Measurements from ENCODE around the gene CYP11A1. TPM values are rescaled to one million over a fixed set of nuclear protein-coding genes. Genes with fewer than 3 reads are reported as not detected.
A peak's percentile ranks its signal among the peaks of the same experiment; 100 is the strongest.

Gene CYP11A1
- total RNA-seq, 1 donor from 2014 or later, result 0.43 TPM

GRCh38 chr15:74403991-74404563 lies 36.6 kb upstream of the CYP11A1 start:
- Histone ChIP-seq H3K36me3 (ENCODE audit: insufficient read depth, low read length) (no peaks in the 10 kb centered on the region), H2AFZ (ENCODE audit: low read depth, low read length) (no peak overlapping the region), H4K20me1 (ENCODE audit: insufficient read depth, low read length) (no peaks in the 10 kb centered on the region), H3K4me2 (ENCODE audit: low read length) (peak overlapping the region; percentile 45), H3K27ac (ENCODE audit: low read depth, low read length) (peak overlapping the region; percentile 34), H3K4me1 (ENCODE audit: insufficient read depth, low read length) (peaks cover 86% of the 10 kb centered on the region), H3K79me2 (ENCODE audit: insufficient read depth, low read length) (no peaks in the 10 kb centered on the region), H3K9me3 (ENCODE audit: insufficient read depth, low read depth, low read length) (no peaks in the 10 kb centered on the region), H3K4me3 (ENCODE audit: insufficient read depth, low read depth, low read length) (no peak overlapping the region), H3K27me3 (ENCODE audit: insufficient read depth, low read length) (no peaks in the 10 kb centered on the region), H3K9ac (ENCODE audit: low read length) (peak overlapping the region; percentile 2)
- Mint-ChIP-seq H3K4me3 (ENCODE audit: unreplicated experiment) (no peak overlapping the region), H3K4me1 (ENCODE audit: low read depth, unreplicated experiment) (peaks cover 40% of the 10 kb centered on the region), H3K9me3 (ENCODE audit: unreplicated experiment) (no peaks in the 10 kb centered on the region), H3K27me3 (ENCODE audit: low read depth, unreplicated experiment) (no peaks in the 10 kb centered on the region), H3K36me3 (ENCODE audit: low read depth, unreplicated experiment) (peaks cover 2% of the 10 kb centered on the region), H3K27ac (ENCODE audit: unreplicated experiment) (no peak overlapping the region)
- no peak for FAIRE-seq
- no peak for DNase-seq (ENCODE audit: low read depth)
- TF ChIP-seq, protein P1, sequence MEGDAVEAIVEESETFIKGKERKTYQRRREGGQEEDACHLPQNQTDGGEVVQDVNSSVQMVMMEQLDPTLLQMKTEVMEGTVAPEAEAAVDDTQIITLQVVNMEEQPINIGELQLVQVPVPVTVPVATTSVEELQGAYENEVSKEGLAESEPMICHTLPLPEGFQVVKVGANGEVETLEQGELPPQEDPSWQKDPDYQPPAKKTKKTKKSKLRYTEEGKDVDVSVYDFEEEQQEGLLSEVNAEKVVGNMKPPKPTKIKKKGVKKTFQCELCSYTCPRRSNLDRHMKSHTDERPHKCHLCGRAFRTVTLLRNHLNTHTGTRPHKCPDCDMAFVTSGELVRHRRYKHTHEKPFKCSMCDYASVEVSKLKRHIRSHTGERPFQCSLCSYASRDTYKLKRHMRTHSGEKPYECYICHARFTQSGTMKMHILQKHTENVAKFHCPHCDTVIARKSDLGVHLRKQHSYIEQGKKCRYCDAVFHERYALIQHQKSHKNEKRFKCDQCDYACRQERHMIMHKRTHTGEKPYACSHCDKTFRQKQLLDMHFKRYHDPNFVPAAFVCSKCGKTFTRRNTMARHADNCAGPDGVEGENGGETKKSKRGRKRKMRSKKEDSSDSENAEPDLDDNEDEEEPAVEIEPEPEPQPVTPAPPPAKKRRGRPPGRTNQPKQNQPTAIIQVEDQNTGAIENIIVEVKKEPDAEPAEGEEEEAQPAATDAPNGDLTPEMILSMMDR (IDR thresholded peaks at IDR 0.05; ENCODE audit: insufficient read depth, low read depth, low read length), result no peak
- TF ChIP-seq EZH2 (IDR thresholded peaks at IDR 0.05; ENCODE audit: insufficient read depth, low read length), result no peak

DNA sequence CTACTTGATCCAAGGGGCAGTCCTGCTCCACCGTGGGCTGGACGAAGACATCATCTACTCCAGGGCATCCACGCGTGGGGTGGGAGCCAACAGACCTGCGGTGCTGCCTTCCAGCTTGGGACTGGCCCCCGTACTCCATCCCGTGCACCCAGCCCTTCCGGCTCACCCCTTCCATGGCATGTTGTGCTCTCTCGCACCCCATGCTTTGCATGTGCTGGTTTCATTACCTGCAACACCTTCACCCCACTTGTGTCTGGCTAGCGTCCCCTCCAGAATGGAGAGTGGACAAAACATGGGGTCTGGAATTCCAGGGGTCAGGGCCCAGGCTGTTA lies 36.1 kb upstream of the CYP11A1 start:
- no peak overlapping the region for H3K27ac Mint-ChIP-seq (ENCODE audit: unreplicated experiment)
- peaks cover under 1% of the 10 kb centered on the region for H3K9me3 Mint-ChIP-seq (ENCODE audit: unreplicated experiment)
- H3K4me3 Mint-ChIP-seq (ENCODE audit: unreplicated experiment), result no peak overlapping the region
- no peak for TF ChIP-seq EZH2 (IDR thresholded peaks at IDR 0.05; ENCODE audit: insufficient read depth, low read length)
- TF ChIP-seq, protein P1 (IDR thresholded peaks at IDR 0.05; ENCODE audit: insufficient read depth, low read depth, low read length), result no peak
- no peaks in the 10 kb centered on the region for H3K79me2 ChIP-seq (ENCODE audit: insufficient read depth, low read length)
- no peaks in the 10 kb centered on the region for H4K20me1 ChIP-seq (ENCODE audit: insufficient read depth, low read length)
- no peak for DNase-seq (ENCODE audit: low read depth)
- FAIRE-seq, result no peak
- no peaks in the 10 kb centered on the region for H3K27me3 Mint-ChIP-seq (ENCODE audit: low read depth, unreplicated experiment)
- peak overlapping the region; percentile 45 for H3K4me2 ChIP-seq (ENCODE audit: low read length)
- H3K9me3 ChIP-seq (ENCODE audit: insufficient read depth, low read depth, low read length), result no peaks in the 10 kb centered on the region
- H3K36me3 Mint-ChIP-seq (ENCODE audit: low read depth, unreplicated experiment), result peaks cover 2% of the 10 kb centered on the region
- H3K4me3 ChIP-seq (ENCODE audit: insufficient read depth, low read depth, low read length), result no peak overlapping the region
- no peak overlapping the region for H2AFZ ChIP-seq (ENCODE audit: low read depth, low read length)
- no peaks in the 10 kb centered on the region for H3K36me3 ChIP-seq (ENCODE audit: insufficient read depth, low read length)
- H3K27ac ChIP-seq (ENCODE audit: low read depth, low read length), result peak overlapping the region; percentile 20
- H3K4me1 Mint-ChIP-seq (ENCODE audit: low read depth, unreplicated experiment), result peaks cover 43% of the 10 kb centered on the region
- peaks cover 85% of the 10 kb centered on the region for H3K4me1 ChIP-seq (ENCODE audit: insufficient read depth, low read length)
- H3K27me3 ChIP-seq (ENCODE audit: insufficient read depth, low read length), result no peaks in the 10 kb centered on the region
- peak overlapping the region; percentile 2 for H3K9ac ChIP-seq (ENCODE audit: low read length)

DNA sequence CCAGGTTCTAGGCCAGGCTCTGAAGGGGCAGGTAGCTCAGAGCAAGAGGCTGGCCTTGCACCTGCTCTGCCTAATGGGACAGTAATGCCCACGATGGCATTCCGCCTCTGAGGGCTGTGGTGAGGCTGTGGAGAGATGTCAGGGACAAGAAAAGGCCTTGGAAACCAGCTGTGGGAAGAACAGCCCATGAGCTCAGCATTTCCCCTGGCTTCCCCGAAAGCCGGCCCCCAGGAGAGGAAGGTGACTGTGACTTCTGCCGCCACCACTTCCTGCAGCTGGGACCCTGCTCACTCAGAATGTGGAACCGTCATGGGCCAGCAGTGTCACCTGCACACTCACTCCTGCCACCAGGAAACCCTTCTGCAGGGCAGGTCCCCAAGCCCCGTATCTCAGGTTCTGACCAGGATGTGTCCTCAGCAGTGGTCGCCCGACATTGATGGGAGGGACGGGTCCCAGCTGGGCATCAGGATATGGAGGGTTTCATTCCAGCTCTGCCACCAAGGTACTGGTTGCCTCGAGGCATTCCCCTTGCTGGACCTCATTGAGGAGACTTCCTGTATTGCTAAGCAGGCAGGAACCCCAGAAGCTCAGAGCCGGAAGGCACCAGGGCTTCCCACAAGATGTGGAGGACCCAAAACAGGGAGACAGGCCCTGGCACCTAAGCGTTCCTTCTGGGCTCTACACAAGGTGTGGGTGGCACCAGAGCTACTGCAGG lies 35.6 kb upstream of the CYP11A1 start:
- peaks cover 43% of the 10 kb centered on the region for H3K4me1 Mint-ChIP-seq (ENCODE audit: low read depth, unreplicated experiment)
- Histone ChIP-seq H3K4me1 (ENCODE audit: insufficient read depth, low read length) (peaks cover 85% of the 10 kb centered on the region), H3K36me3 (ENCODE audit: insufficient read depth, low read length) (no peaks in the 10 kb centered on the region), H3K27me3 (ENCODE audit: insufficient read depth, low read length) (no peaks in the 10 kb centered on the region), H2AFZ (ENCODE audit: low read depth, low read length) (no peak overlapping the region), H3K4me2 (ENCODE audit: low read length) (no peak overlapping the region), H3K79me2 (ENCODE audit: insufficient read depth, low read length) (no peaks in the 10 kb centered on the region), H3K9me3 (ENCODE audit: insufficient read depth, low read depth, low read length) (no peaks in the 10 kb centered on the region), H3K4me3 (ENCODE audit: insufficient read depth, low read depth, low read length) (no peak overlapping the region), H3K9ac (ENCODE audit: low read length) (peak overlapping the region; percentile 2), H3K27ac (ENCODE audit: low read depth, low read length) (no peak overlapping the region), H4K20me1 (ENCODE audit: insufficient read depth, low read length) (no peaks in the 10 kb centered on the region)
- no peak overlapping the region for H3K27ac Mint-ChIP-seq (ENCODE audit: unreplicated experiment)
- DNase-seq (ENCODE audit: low read depth) (no peak), FAIRE-seq (no peak)
- H3K9me3 Mint-ChIP-seq (ENCODE audit: unreplicated experiment), result peaks cover 2% of the 10 kb centered on the region
- H3K4me3 Mint-ChIP-seq (ENCODE audit: unreplicated experiment), result no peak overlapping the region
- H3K36me3 Mint-ChIP-seq (ENCODE audit: low read depth, unreplicated experiment), result no peaks in the 10 kb centered on the region
- H3K27me3 Mint-ChIP-seq (ENCODE audit: low read depth, unreplicated experiment), result no peaks in the 10 kb centered on the region
- TF ChIP-seq, protein P1 (IDR thresholded peaks at IDR 0.05; ENCODE audit: insufficient read depth, low read depth, low read length), result no peak
